ENCODE measurements around the gene PPP2CA. TPM values are rescaled to one million over a fixed set of nuclear protein-coding genes. Genes with fewer than 3 reads are reported as not detected.

The PPP2CA gene
- total and polyA plus RNA-seq, 2 of the 13 experiments (the other 11 are each of a cell fraction or from before 2014, with no cell fraction given) = 82.4 to 171 TPM

DNA sequence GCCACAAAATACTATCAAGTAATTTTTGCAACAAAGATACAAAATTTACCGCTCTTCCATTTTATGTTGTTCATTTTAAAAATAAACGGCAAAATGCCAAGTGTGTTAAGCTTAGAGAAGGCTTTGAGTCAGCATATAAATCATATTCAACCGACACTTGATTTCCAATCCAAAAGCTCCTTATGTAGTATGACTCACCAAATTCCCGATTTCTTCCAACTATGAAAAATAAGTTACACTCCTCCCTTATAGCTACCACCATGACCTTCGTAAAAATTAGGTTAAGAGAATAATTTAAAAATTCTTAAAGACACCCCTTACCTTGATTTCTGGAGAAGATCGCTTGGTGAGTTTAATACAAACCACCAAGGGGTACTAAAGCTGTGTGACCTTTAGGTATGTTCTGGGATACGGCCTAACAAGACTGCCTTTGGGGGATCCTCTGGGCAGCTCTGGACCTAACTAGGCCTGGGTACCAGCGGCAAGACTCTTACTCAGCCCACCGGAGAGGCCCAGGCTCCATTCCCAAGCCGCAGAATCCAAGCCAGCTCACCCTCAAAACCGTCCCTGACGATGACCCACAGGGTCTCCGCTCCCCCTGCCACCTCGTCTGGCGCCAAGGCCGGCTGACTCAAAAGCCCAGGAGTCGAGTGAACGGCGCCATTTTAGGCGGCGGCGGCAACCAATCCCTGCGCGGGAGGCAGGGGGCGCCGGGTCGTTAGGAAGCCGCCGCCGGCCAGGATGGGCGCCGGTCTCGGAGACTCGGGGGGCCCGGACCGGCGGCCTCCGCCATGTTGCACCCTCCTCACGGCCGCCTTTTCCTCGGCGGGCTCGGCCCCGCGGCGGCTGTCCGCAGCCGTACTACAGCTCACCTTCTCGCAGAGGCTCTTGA lies 739 bp downstream of the PPP2CA start (continued):
- TF ChIP-seq ZNF224 (CRISPR knock-in tag; IDR thresholded peaks at IDR 0.05) (no peak), ZBTB7A (CRISPR knock-in tag; IDR thresholded peaks at IDR 0.05) (peak; percentile 68; the same call in 1 of the 2 replicates), ZFP36 (IDR thresholded peaks at IDR 0.05; ENCODE audit: borderline replicate concordance, low read depth, low read length, partially characterized antibody) (no peak), ZNF441 (CRISPR knock-in tag; IDR thresholded peaks at IDR 0.05; ENCODE audit: borderline replicate concordance) (no peak; the same call in 1 of the 2 replicates), KLF9 (CRISPR knock-in tag; IDR thresholded peaks at IDR 0.05; ENCODE audit: low read depth) (peak; percentile 46; the same call in 1 of the 2 replicates), SOX6 (IDR thresholded peaks at IDR 0.05) (no peak), SOX6 (CRISPR knock-in tag; IDR thresholded peaks at IDR 0.05) (no peak; the same call in 1 of the 2 replicates), ZNF768 (CRISPR knock-in tag; IDR thresholded peaks at IDR 0.05) (peak; percentile 26; the same call in 1 of the 2 replicates), GABPB1 (CRISPR knock-in tag; IDR thresholded peaks at IDR 0.05) (no peak), YY1 (IDR thresholded peaks at IDR 0.05; ENCODE audit: insufficient read depth, insufficient replicate concordance, low read depth, low read length) (peak; percentile 94), BRD4 (CRISPR knock-in tag; IDR thresholded peaks at IDR 0.05) (no peak), SATB2 (CRISPR knock-in tag; IDR thresholded peaks at IDR 0.05) (no peak; the same call in 1 of the 2 replicates), ZMYM3 (CRISPR knock-in tag; IDR thresholded peaks at IDR 0.05) (0 out of 2 replicates have a peak, but pooled peaks have one; percentile 7), SALL1 (CRISPR knock-in tag; IDR thresholded peaks at IDR 0.05) (peak; percentile 65), ZNF333 (CRISPR knock-in tag; IDR thresholded peaks at IDR 0.05; ENCODE audit: borderline replicate concordance) (0 out of 2 replicates have a peak, but pooled peaks have one; percentile 90), GLI4 (CRISPR knock-in tag; IDR thresholded peaks at IDR 0.05; ENCODE audit: borderline replicate concordance) (peak; percentile 14; the same call in 1 of the 2 replicates)
- TF ChIP-seq, protein P1, sequence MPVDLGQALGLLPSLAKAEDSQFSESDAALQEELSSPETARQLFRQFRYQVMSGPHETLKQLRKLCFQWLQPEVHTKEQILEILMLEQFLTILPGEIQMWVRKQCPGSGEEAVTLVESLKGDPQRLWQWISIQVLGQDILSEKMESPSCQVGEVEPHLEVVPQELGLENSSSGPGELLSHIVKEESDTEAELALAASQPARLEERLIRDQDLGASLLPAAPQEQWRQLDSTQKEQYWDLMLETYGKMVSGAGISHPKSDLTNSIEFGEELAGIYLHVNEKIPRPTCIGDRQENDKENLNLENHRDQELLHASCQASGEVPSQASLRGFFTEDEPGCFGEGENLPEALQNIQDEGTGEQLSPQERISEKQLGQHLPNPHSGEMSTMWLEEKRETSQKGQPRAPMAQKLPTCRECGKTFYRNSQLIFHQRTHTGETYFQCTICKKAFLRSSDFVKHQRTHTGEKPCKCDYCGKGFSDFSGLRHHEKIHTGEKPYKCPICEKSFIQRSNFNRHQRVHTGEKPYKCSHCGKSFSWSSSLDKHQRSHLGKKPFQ (CRISPR knock-in tag; IDR thresholded peaks at IDR 0.05; ENCODE audit: insufficient replicate concordance) = no peak
- TF ChIP-seq, protein P2, sequence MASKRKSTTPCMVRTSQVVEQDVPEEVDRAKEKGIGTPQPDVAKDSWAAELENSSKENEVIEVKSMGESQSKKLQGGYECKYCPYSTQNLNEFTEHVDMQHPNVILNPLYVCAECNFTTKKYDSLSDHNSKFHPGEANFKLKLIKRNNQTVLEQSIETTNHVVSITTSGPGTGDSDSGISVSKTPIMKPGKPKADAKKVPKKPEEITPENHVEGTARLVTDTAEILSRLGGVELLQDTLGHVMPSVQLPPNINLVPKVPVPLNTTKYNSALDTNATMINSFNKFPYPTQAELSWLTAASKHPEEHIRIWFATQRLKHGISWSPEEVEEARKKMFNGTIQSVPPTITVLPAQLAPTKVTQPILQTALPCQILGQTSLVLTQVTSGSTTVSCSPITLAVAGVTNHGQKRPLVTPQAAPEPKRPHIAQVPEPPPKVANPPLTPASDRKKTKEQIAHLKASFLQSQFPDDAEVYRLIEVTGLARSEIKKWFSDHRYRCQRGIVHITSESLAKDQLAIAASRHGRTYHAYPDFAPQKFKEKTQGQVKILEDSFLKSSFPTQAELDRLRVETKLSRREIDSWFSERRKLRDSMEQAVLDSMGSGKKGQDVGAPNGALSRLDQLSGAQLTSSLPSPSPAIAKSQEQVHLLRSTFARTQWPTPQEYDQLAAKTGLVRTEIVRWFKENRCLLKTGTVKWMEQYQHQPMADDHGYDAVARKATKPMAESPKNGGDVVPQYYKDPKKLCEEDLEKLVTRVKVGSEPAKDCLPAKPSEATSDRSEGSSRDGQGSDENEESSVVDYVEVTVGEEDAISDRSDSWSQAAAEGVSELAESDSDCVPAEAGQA (IDR thresholded peaks at IDR 0.05; ENCODE audit: low read depth) = 0 out of 2 replicates have a peak, but pooled peaks have one; percentile 54
- TF ChIP-seq, protein P2 (CRISPR knock-in tag; IDR thresholded peaks at IDR 0.05; ENCODE audit: borderline replicate concordance) = 0 out of 2 replicates have a peak, but pooled peaks have one; percentile 36

Data from HepG2 (cell line).